Measurements from ENCODE around the gene TUBA1A. TPM values are rescaled to one million over a fixed set of nuclear protein-coding genes. Genes with fewer than 3 reads are reported as not detected.

Gene TUBA1A
- total RNA-seq, 1 donor from 2014 or later, result 347 TPM

- Mint-ChIP-seq H3K27me3 (ENCODE audit: low read depth) (no peaks in the 10 kb centered on the region), H3K36me3 (no peaks in the 10 kb centered on the region), H3K9me3 (no peaks in the 10 kb centered on the region), H3K4me1 (no peaks in the 10 kb centered on the region), H3K4me3 (no peak overlapping the region), H3K27ac (no peak overlapping the region)
- TF ChIP-seq, protein P1, sequence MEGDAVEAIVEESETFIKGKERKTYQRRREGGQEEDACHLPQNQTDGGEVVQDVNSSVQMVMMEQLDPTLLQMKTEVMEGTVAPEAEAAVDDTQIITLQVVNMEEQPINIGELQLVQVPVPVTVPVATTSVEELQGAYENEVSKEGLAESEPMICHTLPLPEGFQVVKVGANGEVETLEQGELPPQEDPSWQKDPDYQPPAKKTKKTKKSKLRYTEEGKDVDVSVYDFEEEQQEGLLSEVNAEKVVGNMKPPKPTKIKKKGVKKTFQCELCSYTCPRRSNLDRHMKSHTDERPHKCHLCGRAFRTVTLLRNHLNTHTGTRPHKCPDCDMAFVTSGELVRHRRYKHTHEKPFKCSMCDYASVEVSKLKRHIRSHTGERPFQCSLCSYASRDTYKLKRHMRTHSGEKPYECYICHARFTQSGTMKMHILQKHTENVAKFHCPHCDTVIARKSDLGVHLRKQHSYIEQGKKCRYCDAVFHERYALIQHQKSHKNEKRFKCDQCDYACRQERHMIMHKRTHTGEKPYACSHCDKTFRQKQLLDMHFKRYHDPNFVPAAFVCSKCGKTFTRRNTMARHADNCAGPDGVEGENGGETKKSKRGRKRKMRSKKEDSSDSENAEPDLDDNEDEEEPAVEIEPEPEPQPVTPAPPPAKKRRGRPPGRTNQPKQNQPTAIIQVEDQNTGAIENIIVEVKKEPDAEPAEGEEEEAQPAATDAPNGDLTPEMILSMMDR (IDR thresholded peaks at IDR 0.05; ENCODE audit: unreplicated experiment), result no peak
- no peak for DNase-seq (ENCODE audit: low spot score in 2 of 2, unreplicated experiment in 2 of 2)
Measured at GRCh38 chr12:49154221-49154620, 34.7 kb downstream of the TUBA1A start.

GRCh38 chr12:49147384-49147783, 41.5 kb downstream of the TUBA1A start:
- DNase-seq (ENCODE audit: low spot score in 2 of 2, unreplicated experiment in 2 of 2), result no peak
- Mint-ChIP-seq H3K27me3 (ENCODE audit: low read depth) (no peaks in the 10 kb centered on the region), H3K27ac (no peak overlapping the region), H3K4me1 (no peaks in the 10 kb centered on the region), H3K4me3 (no peak overlapping the region), H3K9me3 (no peaks in the 10 kb centered on the region), H3K36me3 (no peaks in the 10 kb centered on the region)
- TF ChIP-seq, protein P1 (IDR thresholded peaks at IDR 0.05; ENCODE audit: unreplicated experiment), result no peak

DNA sequence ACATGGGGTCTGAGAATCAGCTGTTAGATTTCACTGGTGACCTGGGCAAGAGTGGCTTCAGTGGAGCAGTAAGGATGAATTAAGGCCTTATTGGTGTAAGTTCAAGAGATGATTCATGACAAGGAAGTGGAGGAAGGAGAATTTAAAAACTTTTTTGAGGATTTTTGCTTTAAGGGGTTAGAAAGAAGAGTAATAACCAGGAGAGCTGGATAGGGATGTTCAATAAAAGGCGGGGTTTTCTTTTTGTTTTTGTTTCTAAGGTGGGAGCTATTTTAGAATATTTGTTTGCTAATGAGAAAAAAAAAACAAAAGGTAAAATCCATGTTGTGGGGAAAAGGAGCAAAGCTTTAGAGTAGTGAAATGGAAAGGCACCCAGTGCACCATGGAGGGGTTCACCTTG, 42.5 kb downstream of the TUBA1A start:
- TF ChIP-seq, protein P1 (IDR thresholded peaks at IDR 0.05; ENCODE audit: unreplicated experiment), result no peak
- Mint-ChIP-seq H3K4me3 (no peak overlapping the region), H3K4me1 (no peaks in the 10 kb centered on the region), H3K27me3 (ENCODE audit: low read depth) (no peaks in the 10 kb centered on the region), H3K36me3 (no peaks in the 10 kb centered on the region), H3K27ac (no peak overlapping the region), H3K9me3 (no peaks in the 10 kb centered on the region)
- DNase-seq (ENCODE audit: low spot score in 2 of 2, unreplicated experiment in 2 of 2), result no peak

- H3K4me3 Mint-ChIP-seq, result no peak overlapping the region
- TF ChIP-seq, protein P1 (IDR thresholded peaks at IDR 0.05; ENCODE audit: unreplicated experiment), result no peak
- DNase-seq (ENCODE audit: low spot score in 2 of 2, unreplicated experiment in 2 of 2), result no peak
- H3K27ac Mint-ChIP-seq, result no peak overlapping the region
- no peaks in the 10 kb centered on the region for H3K9me3 Mint-ChIP-seq
- H3K27me3 Mint-ChIP-seq (ENCODE audit: low read depth), result no peaks in the 10 kb centered on the region
- H3K36me3 Mint-ChIP-seq, result no peaks in the 10 kb centered on the region
- H3K4me1 Mint-ChIP-seq, result no peaks in the 10 kb centered on the region
Measured at GRCh38 chr12:49144384-49144783, 44.5 kb downstream of the TUBA1A start.

DNA sequence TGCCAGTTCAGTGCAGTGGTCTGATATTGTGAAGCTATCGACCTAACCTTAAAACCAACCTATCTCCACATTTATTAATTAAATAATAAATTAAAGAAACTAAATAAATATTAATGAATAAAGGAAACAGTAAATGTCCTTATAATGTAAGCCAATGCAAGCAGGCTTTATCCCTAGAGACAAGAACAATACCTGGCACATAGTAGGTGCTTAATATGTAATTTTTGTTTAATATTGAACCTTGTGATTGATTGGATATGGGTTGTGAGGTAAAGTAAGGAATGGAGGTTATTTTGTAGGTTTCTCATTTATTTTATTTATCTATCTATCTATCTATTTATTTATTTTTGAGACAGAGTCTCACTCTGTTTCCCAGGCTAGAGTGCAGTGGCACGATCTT, 49.9 kb downstream of the TUBA1A start:
- TF ChIP-seq, protein P1 (IDR thresholded peaks at IDR 0.05; ENCODE audit: unreplicated experiment), result no peak
- Mint-ChIP-seq H3K4me3 (no peak overlapping the region), H3K36me3 (no peaks in the 10 kb centered on the region), H3K4me1 (no peaks in the 10 kb centered on the region), H3K27ac (no peak overlapping the region), H3K9me3 (no peaks in the 10 kb centered on the region), H3K27me3 (ENCODE audit: low read depth) (no peaks in the 10 kb centered on the region)
- DNase-seq (ENCODE audit: low spot score in 2 of 2, unreplicated experiment in 2 of 2), result no peak

GRCh38 chr12:49138587-49138986, 50.3 kb downstream of the TUBA1A start:
- Mint-ChIP-seq H3K4me1 (peaks cover under 1% of the 10 kb centered on the region), H3K27ac (no peak overlapping the region), H3K36me3 (no peaks in the 10 kb centered on the region), H3K4me3 (no peak overlapping the region), H3K9me3 (no peaks in the 10 kb centered on the region), H3K27me3 (ENCODE audit: low read depth) (no peaks in the 10 kb centered on the region)
- no peak for DNase-seq (ENCODE audit: low spot score in 2 of 2, unreplicated experiment in 2 of 2)
- TF ChIP-seq, protein P1 (IDR thresholded peaks at IDR 0.05; ENCODE audit: unreplicated experiment), result no peak
